NCI-H1105 treated with DMSO at 0.1 percent for 48 hours (cell line): ENCODE measurements around the gene CHST8.
"Not testable (repeated sequence)": the region's sequence is repeated elsewhere in the genome, so short reads cannot be mapped to it uniquely, and the experiment has no call there.

Source experiments
- DNase-seq: peaks from one replicate; lab custom pipeline; 2025; lab: John Stamatoyannopoulos, UW

The CHST8 gene

GRCh38 chr19:33618363-33618762 is 3.4 kb upstream of the CHST8 start:
- not testable (repeated sequence) for DNase-seq

GRCh38 chr19:33618884-33619283 is 2.9 kb upstream of the CHST8 start:
- DNase-seq = no peak

- DNase-seq = no peak
Observed at GRCh38 chr19:33620611-33621010, 1.1 kb upstream of the CHST8 start.

- no peak for DNase-seq
Observed at GRCh38 chr19:33621065-33621785, 528 bp upstream of the CHST8 start.

- DNase-seq = no peak
Observed at GRCh38 chr19:33622505-33622808, 704 bp downstream of the CHST8 start.

- DNase-seq = peak; percentile 13
Observed at GRCh38 chr19:33622809-33623511, 1.2 kb downstream of the CHST8 start.

- DNase-seq = no peak
Observed at GRCh38 chr19:33624586-33624985, 2.8 kb downstream of the CHST8 start.

GRCh38 chr19:33627526-33627925 is 5.8 kb downstream of the CHST8 start:
- DNase-seq = no peak

GRCh38 chr19:33627962-33628839 is 6.4 kb downstream of the CHST8 start:
- DNase-seq = no peak

- no peak for DNase-seq
Observed at GRCh38 chr19:33628921-33629825, 7.4 kb downstream of the CHST8 start.

GRCh38 chr19:33629826-33630375 is 8.1 kb downstream of the CHST8 start:
- no peak for DNase-seq

GRCh38 chr19:33630880-33631608 is 9.3 kb downstream of the CHST8 start:
- no peak for DNase-seq

GRCh38 chr19:33631609-33631973 is 9.8 kb downstream of the CHST8 start:
- no peak for DNase-seq

GRCh38 chr19:33634361-33635091 is 12.8 kb downstream of the CHST8 start:
- DNase-seq = no peak

GRCh38 chr19:33638167-33639034 is 16.6 kb downstream of the CHST8 start:
- peak; percentile 40 for DNase-seq

GRCh38 chr19:33639035-33639681 is 17.4 kb downstream of the CHST8 start:
- DNase-seq = peak; percentile 91

- DNase-seq = no peak
Observed at GRCh38 chr19:33640773-33641172, 19.0 kb downstream of the CHST8 start.

GRCh38 chr19:33641261-33641660 is 19.5 kb downstream of the CHST8 start:
- no peak for DNase-seq
